ENCODE results near the gene ID2.

ID2 gene

GRCh38 chr2:8648441-8649213, 33.2 kb upstream of the ID2 start:
- DNase-seq = no peak

GRCh38 chr2:8649718-8650117, 32.1 kb upstream of the ID2 start:
- DNase-seq = no peak

GRCh38 chr2:8650256-8650655, 31.6 kb upstream of the ID2 start:
- DNase-seq = no peak

DNA sequence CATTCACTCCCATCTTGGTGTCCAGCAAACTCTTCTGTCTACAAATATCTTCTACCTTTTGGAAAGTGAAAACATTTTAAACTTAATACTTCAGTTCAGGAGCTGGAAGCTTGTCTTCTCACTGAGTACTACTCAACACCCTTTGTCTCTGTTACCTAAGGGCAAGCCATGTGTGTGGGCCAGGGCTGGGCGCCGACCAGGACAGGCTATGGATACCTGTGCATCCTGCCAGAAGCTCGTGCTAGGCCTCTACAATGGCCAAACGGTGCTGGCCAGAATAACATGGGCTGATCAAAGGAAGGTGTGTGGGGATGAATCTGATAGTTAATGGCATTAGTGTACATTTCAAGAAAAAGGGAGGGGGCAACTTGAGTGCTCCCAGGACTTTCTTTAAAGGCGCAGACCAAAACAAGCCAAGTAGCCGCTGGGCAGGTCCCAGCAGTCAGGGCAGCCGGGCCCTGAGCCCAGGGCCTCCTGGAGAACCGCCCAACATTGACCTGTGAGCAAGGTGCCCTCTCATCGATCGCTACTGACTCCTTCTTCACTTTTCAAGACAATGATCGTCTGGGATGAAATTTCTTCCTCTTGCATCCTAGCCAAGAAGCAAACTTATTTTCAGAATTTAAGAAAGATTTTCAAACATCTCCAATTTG, 29.0 kb upstream of the ID2 start:
- DNase-seq = no peak

DNA sequence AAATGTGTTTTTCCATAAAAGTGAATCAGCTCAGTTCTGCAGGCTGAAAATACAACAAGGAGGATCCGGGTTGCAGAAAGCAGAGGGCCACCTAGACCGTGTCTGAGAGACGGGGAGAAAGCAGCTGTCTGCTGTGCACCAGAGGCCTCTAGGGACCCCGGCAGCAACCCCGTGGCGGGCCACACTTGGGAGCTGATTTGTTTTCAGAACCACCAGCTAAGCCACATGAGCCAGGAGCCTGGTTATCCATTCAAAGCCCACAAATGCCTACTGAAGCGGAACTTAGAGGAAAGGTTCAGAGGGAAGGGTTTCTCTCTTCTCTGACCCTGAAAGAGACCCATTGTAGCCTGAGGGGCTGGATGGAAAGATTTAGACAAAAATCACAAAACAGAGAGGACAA, 28.4 kb upstream of the ID2 start:
- DNase-seq = no peak

- DNase-seq = no peak
Observed at GRCh38 chr2:8654041-8654440, 27.8 kb upstream of the ID2 start.

DNA sequence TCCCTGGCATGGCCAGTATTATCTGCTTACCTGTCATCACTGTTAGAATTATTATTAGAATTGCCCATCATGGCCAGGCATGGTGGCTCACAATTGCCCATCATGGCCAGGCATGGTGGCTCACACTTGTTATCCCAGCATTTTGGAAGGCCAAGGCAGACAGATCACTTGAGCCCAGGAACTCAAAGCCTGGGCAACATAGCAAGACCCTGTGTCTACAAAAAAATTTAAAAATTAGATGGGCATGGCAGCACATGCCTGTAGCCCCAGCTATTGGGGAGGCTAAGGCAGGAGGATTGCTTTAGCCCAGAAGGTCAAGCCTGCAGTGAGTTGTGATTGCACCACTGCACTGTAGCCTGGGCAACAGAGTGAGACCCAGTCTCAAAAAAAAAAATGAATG, 27.4 kb upstream of the ID2 start:
- no peak for DNase-seq

- DNase-seq = no peak
Observed at GRCh38 chr2:8656160-8656641, 25.7 kb upstream of the ID2 start.

DNA sequence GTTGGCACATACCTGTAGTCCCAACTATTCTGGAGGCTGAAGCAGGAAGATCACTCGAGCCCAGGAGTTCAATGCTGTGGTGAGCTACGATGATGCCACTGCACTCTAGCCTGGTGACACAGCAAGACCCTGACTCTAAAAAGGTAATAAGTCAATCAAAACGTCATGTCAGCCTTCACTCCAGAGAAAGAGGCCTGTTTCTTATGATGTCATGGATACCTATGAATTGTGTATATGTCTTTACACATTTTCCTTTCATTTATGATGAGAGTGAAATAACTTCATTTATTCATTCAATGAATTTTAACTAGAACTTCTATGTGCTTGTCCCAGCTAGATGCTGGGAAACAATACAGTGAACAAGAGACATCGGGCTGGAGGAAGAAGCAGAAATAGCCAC, 25.0 kb upstream of the ID2 start:
- DNase-seq = no peak

GRCh38 chr2:8657423-8658062, 24.3 kb upstream of the ID2 start:
- DNase-seq = peak; percentile 43

DNA sequence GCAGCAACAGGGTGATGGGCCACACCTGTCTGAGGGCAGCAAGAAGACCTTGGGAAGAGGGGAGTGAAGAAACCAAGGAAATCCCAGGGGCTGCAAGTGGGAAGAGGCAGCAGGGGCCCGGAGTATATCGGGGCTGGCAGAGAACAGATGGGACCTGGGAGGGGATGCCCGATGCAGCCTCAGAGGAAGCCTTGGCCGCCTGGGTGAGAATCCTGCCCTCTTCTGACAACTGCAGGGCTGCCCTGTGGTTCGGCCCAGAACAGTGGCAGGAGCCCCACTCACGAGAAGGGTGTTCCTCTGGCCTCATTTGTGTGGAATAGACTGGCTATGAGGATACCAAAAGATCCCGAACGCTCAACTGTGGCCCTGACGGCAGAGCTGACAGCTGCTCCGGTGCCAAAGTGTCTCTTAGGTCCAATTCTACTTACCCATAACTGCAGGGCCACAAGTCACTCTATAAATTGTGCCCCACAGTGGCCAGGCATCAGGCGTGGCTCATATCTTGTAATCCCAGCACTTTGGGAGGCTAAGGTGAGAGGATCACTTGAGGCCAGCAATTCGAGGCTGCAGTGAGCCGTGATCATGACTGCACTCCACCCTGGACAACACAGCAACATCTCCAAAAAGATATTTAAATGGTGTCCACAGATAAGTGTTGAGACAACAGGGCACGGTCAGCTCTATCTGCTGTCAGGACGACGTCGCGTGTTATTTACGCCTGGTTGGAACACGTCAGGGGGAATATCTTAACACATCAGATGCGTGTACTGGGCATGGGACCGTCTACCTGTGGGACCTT, 23.6 kb upstream of the ID2 start:
- no peak for DNase-seq

GRCh38 chr2:8659092-8659734, 22.6 kb upstream of the ID2 start:
- DNase-seq = peak; percentile 11

- no peak for DNase-seq
Observed at GRCh38 chr2:8659735-8660492, 21.9 kb upstream of the ID2 start.

- DNase-seq = no peak
Observed at GRCh38 chr2:8661235-8661634, 20.6 kb upstream of the ID2 start.

DNA sequence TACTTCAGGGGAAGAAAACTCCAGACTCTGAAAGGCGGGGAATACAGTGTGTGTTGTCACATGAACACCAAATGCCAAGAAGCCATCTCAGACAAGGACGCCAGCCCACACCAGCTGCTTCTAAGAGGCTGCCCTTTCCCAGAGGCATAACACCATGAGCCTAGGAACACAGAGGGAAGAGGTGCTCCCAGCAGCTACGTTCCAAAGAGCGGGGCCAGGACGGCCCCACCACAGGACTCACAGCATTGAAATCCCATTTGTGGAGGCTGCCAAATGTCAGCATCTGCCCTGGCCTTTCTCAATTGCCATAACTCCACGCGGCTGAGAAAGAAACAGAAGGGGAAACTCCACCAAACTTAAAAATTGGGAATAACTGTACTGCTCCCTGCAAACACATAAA, 20.1 kb upstream of the ID2 start:
- DNase-seq = no peak

DNA sequence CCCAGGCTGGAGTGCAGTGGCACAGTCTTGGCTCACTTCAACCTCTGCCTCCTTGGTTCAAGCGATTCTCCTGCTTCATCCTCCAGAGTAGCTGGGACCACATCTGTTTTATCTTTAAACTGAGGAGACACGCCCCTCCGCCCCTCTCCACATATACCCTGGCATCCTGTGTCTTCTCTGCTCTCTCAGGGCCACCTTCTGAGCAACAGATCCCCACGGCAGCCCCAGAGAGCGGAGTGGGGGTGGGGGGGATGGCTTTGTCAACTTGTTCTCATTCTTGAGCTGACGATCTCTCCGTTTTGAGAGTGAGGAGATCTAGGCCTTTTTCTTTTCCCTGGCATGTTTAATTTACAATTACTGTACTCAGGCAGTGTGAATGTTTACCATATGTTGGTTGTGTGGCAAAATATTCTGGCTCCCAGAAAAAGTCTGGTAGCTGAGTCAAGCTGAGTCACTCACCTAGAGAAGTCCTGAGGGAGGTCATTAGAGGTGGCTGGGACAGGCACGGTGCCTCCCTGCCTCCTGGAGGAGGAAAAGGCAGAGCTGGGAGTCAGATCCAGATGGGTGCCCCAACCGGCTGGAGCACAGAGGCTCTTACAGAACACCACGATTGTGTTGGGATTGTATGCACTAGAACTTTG, 19.5 kb upstream of the ID2 start:
- DNase-seq = no peak

GRCh38 chr2:8663997-8664396, 17.9 kb upstream of the ID2 start:
- DNase-seq = peak; percentile 45

GRCh38 chr2:8666581-8666980, 15.3 kb upstream of the ID2 start:
- DNase-seq = no peak

GRCh38 chr2:8667896-8668512, 13.9 kb upstream of the ID2 start:
- DNase-seq = no peak

GRCh38 chr2:8669157-8669817, 12.6 kb upstream of the ID2 start:
- DNase-seq = no peak

Measured in hematopoietic multipotent progenitor cell treated with erythropoietin and hydrocortisone succinate and interleukin-3 and kit ligand, for 6 days (in vitro differentiated cells).